HepG2 (cell line): ENCODE data around the gene WLS. TPM values are rescaled to one million over a fixed set of nuclear protein-coding genes. Genes with fewer than 3 reads are reported as not detected.

Experiments used
- ATAC-seq: fragments of 200-7000 bp; cut with Tn5 transposase; 3 replicates; pipeline ENCODE4 v1.9.1; 2020; ENCODE audit warnings: mild to moderate bottlenecking, moderate library complexity
- BruUV-seq: library from RNA; stranded (reverse); fragments of 400-500 nt; replicated peaks from 2 replicates; lab custom pipeline; 2021; lab: Mats Ljungman, UMichigan
- CTCF ChIA-PET: fragments of 300-600 bp; formaldehyde crosslinking; extraction: SDS; loops from one replicate; lab custom pipeline; 2021; ENCODE audit warnings: low total read pairs, inconsistent platforms, low intra/inter-chr PET ratio; lab: Yijun Ruan, JAX
- POLR2A ChIA-PET: fragments of 350-600 bp; sonication (Branson Sonifier 250); formaldehyde crosslinking; loops from one replicate; lab custom pipeline; 2020; ENCODE audit warnings: antibody characterized with exemption, inconsistent platforms; lab: Yijun Ruan, JAX
- DNase-seq: peaks from one replicate; pipeline ENCODE4 v3.0.0-alpha.2; 2015; ENCODE audit warnings: low spot score
- FAIRE-seq: peaks from 3 replicates; lab custom pipeline; 2011; peaks lifted over from hg19 to GRCh38; lab: Jason Lieb, UNC
- H2AFZ ChIP-seq: one replicate; pipeline ENCODE4 v1.6.1; 2011; ENCODE audit warnings: low read length, inconsistent platforms
- H3K27ac ChIP-seq: fragments of 300-600 bp; 3 replicates; pipeline ENCODE4 v1.8.0; 2011; ENCODE audit warnings: mixed run types, mild to moderate bottlenecking, mixed read lengths, low read length, inconsistent platforms; ENCODE audit not compliant: insufficient read depth; ENCODE audit errors: extremely low read length
- H3K27me3 ChIP-seq, 2 experiments: fragments of 200-600 bp in 1 of 2; 2 replicates in 1 of 2; 3 replicates in 1 of 2; pipeline versions ENCODE4 v1.6.0 to v1.8.0; 2011; ENCODE audit warnings: low read length in 2 of 2, mild to moderate bottlenecking in 2 of 2, moderate library complexity in 2 of 2, inconsistent platforms in 1 of 2; ENCODE audit not compliant: insufficient read depth in 2 of 2, control insufficient read depth in 1 of 2
- H3K36me3 ChIP-seq, 2 experiments: fragments of 200-600 bp in 1 of 2; replicated peaks in 1 of 2; 2 replicates in 1 of 2; 3 replicates in 1 of 2; pipeline versions ENCODE4 v1.5.1 to v1.8.0; 2011; ENCODE audit warnings: low read length in 2 of 2, inconsistent platforms in 1 of 2; ENCODE audit not compliant: insufficient read depth in 2 of 2, control insufficient read depth in 1 of 2
- H3K4me1 ChIP-seq: 2 replicates; pipeline ENCODE4 v1.5.1; 2012; ENCODE audit warnings: low read length, inconsistent platforms; ENCODE audit not compliant: insufficient read depth
- H3K4me2 ChIP-seq: 2 replicates; pipeline ENCODE4 v1.6.0; 2011; ENCODE audit warnings: low read depth, low read length, inconsistent platforms
- H3K4me3 ChIP-seq, 3 experiments: fragments of 200-600 bp in 1 of 3; sonication (generic), shearing (Covaris generic) in 1 of 3; replicated peaks in 1 of 3; 2 replicates each; pipeline ENCODE4 v1.5.1; 2011 to 2016; ENCODE audit warnings: low read length in 3 of 3, inconsistent platforms in 2 of 3, low read depth in 2 of 3, mild to moderate bottlenecking in 2 of 3, control low read depth in 1 of 3, mixed read lengths in 1 of 3; ENCODE audit not compliant: insufficient read depth in 1 of 3
- H3K79me2 ChIP-seq: one replicate; pipeline ENCODE4 v1.6.1; 2011; ENCODE audit warnings: low read length, inconsistent platforms; ENCODE audit not compliant: insufficient read depth
- H3K9ac ChIP-seq: 2 replicates; pipeline ENCODE4 v1.6.0; 2011; ENCODE audit warnings: mild to moderate bottlenecking, low read depth, low read length, inconsistent platforms; ENCODE audit not compliant: insufficient read depth
- H3K9me3 ChIP-seq: 2 replicates; pipeline ENCODE4 v1.5.1; 2012; ENCODE audit warnings: mild to moderate bottlenecking, low read length
- H4K20me1 ChIP-seq: 2 replicates; pipeline ENCODE4 v1.6.0; 2011; ENCODE audit warnings: inconsistent platforms, mild to moderate bottlenecking, low read length, moderate library complexity; ENCODE audit not compliant: insufficient read depth
- CREBL2 ChIP-seq: sonication (generic); formaldehyde crosslinking; IDR thresholded peaks from 2 replicates; pipeline ENCODE4 v1.8.1; 2023; ENCODE audit warnings: missing genetic modification reagents, mild to moderate bottlenecking, borderline replicate concordance
- ETV5 ChIP-seq: IDR thresholded peaks from 2 replicates; pipeline ENCODE4 v1.6.1; 2018; ENCODE audit warnings: missing biosample characterization, missing genetic modification reagents, inconsistent platforms, borderline replicate concordance
- GTF2F1 ChIP-seq: fragments of 150-350 bp; IDR thresholded peaks from 2 replicates; pipeline ENCODE4 v1.6.1; 2014; ENCODE audit warnings: low read length
- HBP1 ChIP-seq: IDR thresholded peaks from 2 replicates; pipeline ENCODE4 v1.6.1; 2016; ENCODE audit warnings: low read depth, control low read depth
- NAIF1 ChIP-seq: sonication (generic); formaldehyde crosslinking; IDR thresholded peaks from 2 replicates; pipeline ENCODE4 v1.5.0; 2020; ENCODE audit warnings: mild to moderate bottlenecking, missing genetic modification reagents, borderline replicate concordance
- PHF21A ChIP-seq: sonication (generic); formaldehyde crosslinking; IDR thresholded peaks from 2 replicates; pipeline ENCODE4 v1.5.0; 2020; ENCODE audit warnings: mild to moderate bottlenecking, missing genetic modification reagents
- RAD51 ChIP-seq: fragments of 450-650 bp; IDR thresholded peaks from 2 replicates; pipeline ENCODE4 v1.6.1; 2016; ENCODE audit warnings: borderline replicate concordance
- RFXAP ChIP-seq: sonication (generic); formaldehyde crosslinking; IDR thresholded peaks from 2 replicates; pipeline ENCODE4 v1.4.0; 2020; ENCODE audit warnings: missing genetic modification reagents, borderline replicate concordance
- SATB2 ChIP-seq: sonication (generic); formaldehyde crosslinking; IDR thresholded peaks from 2 replicates; pipeline ENCODE4 v1.5.0; 2020; ENCODE audit warnings: missing genetic modification reagents
- ZFYVE20 ChIP-seq: sonication (generic); formaldehyde crosslinking; IDR thresholded peaks from 2 replicates; pipeline ENCODE4 v1.8.0; 2023; ENCODE audit warnings: low read depth, mild to moderate bottlenecking, moderate library complexity, missing genetic modification reagents, borderline replicate concordance
- ZNF260 ChIP-seq: sonication (generic); formaldehyde crosslinking; IDR thresholded peaks from 2 replicates; pipeline ENCODE4 v1.4.0; 2020; ENCODE audit warnings: missing genetic modification reagents, low read depth, mild to moderate bottlenecking, borderline replicate concordance
- ZSCAN25 ChIP-seq: sonication (generic); formaldehyde crosslinking; IDR thresholded peaks from 2 replicates; pipeline ENCODE4 v1.8.0; 2022; ENCODE audit warnings: mild to moderate bottlenecking, missing genetic modification reagents
- ZSCAN30 ChIP-seq: sonication (generic); formaldehyde crosslinking; IDR thresholded peaks from 2 replicates; pipeline ENCODE4 v1.5.0; 2020; ENCODE audit warnings: mild to moderate bottlenecking, missing genetic modification reagents
- WGBS: methylation state at CpG from one replicate; pipeline ENCODE4 v1.1.6; 2017; ENCODE audit warnings: low lambda C conversion rate; 5-methylcytosine and 5-hydroxymethylcytosine counted together
- in situ Hi-C: cut with HindIII; loops from 2 replicates; pipeline ENCODE4 v1.10.0; 2017; ENCODE audit warnings: low pct_unique_long_range_greater_than_20kb; ENCODE audit not compliant: extremely low pct_ligation_motif_present
- intact Hi-C: fragments of 100-400 bp; cut with micrococcal nuclease; formaldehyde crosslinking; loops from one replicate; pipeline ENCODE4 v1.10.0; 2022; ENCODE audit not compliant: unreplicated experiment
- polyA plus RNA-seq, 8 experiments: library from polyadenylated mRNA; depleted of rRNA in 3 of 8; stranded (reverse) in 7 of 8; unstranded in 1 of 8; fragments of >200 nt; fragmentation: Illumina TruSeq in 4 of 8; extraction: Trizol in 4 of 8; gene quantifications; 2 replicates each; pipeline versions ENCODE4 v1.2.1 to v1.2.3, GENCODE V29; 2011 to 2016; ENCODE audit warnings: low read depth in 4 of 8, missing spikeins in 1 of 8, mixed read lengths in 1 of 8; ENCODE audit not compliant: insufficient read depth in 1 of 8
- total RNA-seq, 5 experiments: library from RNA; depleted of rRNA; stranded (reverse); fragments of >200 nt; fragmentation: Illumina TruSeq; extraction: Trizol; gene quantifications; 2 replicates each; pipeline ENCODE4 v1.2.3, GENCODE V29; 2016; ENCODE audit warnings: low read depth in 1 of 5
- TF ChIP-seq, protein P1 (sequence below): sonication (generic); formaldehyde crosslinking; IDR thresholded peaks from 2 replicates; pipeline ENCODE4 v1.9.0; 2021; ENCODE audit warnings: missing genetic modification reagents, mild to moderate bottlenecking, borderline replicate concordance
- TF ChIP-seq, protein P2 (sequence below): IDR thresholded peaks from 2 replicates; pipeline ENCODE4 v1.6.1; 2018; ENCODE audit warnings: missing genetic modification reagents, mild to moderate bottlenecking, missing compliant biosample characterization
- TF ChIP-seq, protein P3 (sequence below): IDR thresholded peaks from 2 replicates; pipeline ENCODE4 v1.6.1; 2016; ENCODE audit warnings: missing genetic modification reagents, missing compliant biosample characterization
- TF ChIP-seq, protein P4 (sequence below): sonication (generic); formaldehyde crosslinking; IDR thresholded peaks from 2 replicates; pipeline ENCODE4 v1.4.0; 2020; ENCODE audit warnings: missing genetic modification reagents, borderline replicate concordance

WLS gene
- total and polyA plus RNA-seq, 2 of the 13 experiments (the other 11 are each of a cell fraction or from before 2014, with no cell fraction given): not detected

DNA sequence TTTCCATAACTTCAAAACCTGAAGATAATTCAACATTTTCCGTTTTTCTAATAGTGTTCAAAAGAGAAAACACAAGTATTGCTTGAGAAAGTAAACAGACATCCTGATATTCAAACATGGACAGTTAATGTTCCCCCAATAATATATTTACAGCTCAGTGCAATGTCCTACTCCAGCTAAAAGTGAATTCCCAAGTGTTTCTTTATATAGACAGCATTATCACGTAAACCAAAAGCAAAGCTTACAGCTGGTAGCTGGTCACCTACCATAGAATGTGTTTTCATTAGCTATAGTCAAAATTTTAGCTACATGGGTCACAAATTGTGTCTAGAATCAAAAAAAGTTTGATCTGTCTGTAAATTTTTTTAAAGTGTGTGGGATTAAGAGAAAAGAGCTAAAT is 34.9 kb downstream of the WLS start:
- Histone ChIP-seq H2AFZ (no peak overlapping the region), H3K36me3 (no peaks in the 10 kb centered on the region), H3K79me2 (no peaks in the 10 kb centered on the region), H3K9ac (no peak overlapping the region), H3K4me1 (peaks cover 18% of the 10 kb centered on the region), H4K20me1 (no peaks in the 10 kb centered on the region), H3K9me3 (no peaks in the 10 kb centered on the region), H3K27ac (no peak overlapping the region), H3K4me2 (0 out of 2 replicates have a peak overlapping the region, but pooled peaks have one; percentile 4), H3K27me3 (no peaks in the 10 kb centered on the region), H3K4me3 (no peak overlapping the region)
- ATAC-seq: no peak
- BruUV-seq: no TSS peak
- in situ Hi-C loops (no loop called here), intact Hi-C loops (no loop called here)
- 0% methylated on average over 2 of the region's 2 CpGs for WGBS
- ChIA-PET CTCF (no interaction called here), POLR2A (no interaction called here)
- no peak for DNase-seq
- FAIRE-seq: no peak
- TF ChIP-seq ZNF260 (CRISPR knock-in tag) (no peak), NAIF1 (CRISPR knock-in tag) (no peak), PHF21A (no peak), HBP1 (CRISPR knock-in tag) (no peak), ZSCAN30 (no peak), ZFYVE20 (CRISPR knock-in tag) (no peak), RAD51 (no peak), GTF2F1 (no peak), RFXAP (CRISPR knock-in tag) (no peak), ZSCAN25 (no peak), CREBL2 (no peak), ETV5 (CRISPR knock-in tag) (no peak), SATB2 (CRISPR knock-in tag) (no peak)
- TF ChIP-seq, protein P1, sequence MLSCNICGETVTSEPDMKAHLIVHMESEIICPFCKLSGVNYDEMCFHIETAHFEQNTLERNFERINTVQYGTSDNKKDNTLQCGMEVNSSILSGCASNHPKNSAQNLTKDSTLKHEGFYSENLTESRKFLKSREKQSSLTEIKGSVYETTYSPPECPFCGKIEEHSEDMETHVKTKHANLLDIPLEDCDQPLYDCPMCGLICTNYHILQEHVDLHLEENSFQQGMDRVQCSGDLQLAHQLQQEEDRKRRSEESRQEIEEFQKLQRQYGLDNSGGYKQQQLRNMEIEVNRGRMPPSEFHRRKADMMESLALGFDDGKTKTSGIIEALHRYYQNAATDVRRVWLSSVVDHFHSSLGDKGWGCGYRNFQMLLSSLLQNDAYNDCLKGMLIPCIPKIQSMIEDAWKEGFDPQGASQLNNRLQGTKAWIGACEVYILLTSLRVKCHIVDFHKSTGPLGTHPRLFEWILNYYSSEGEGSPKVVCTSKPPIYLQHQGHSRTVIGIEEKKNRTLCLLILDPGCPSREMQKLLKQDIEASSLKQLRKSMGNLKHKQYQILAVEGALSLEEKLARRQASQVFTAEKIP (CRISPR knock-in tag): no peak
- TF ChIP-seq, protein P2, sequence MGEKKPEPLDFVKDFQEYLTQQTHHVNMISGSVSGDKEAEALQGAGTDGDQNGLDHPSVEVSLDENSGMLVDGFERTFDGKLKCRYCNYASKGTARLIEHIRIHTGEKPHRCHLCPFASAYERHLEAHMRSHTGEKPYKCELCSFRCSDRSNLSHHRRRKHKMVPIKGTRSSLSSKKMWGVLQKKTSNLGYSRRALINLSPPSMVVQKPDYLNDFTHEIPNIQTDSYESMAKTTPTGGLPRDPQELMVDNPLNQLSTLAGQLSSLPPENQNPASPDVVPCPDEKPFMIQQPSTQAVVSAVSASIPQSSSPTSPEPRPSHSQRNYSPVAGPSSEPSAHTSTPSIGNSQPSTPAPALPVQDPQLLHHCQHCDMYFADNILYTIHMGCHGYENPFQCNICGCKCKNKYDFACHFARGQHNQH (CRISPR knock-in tag): no peak
- TF ChIP-seq, protein P3, sequence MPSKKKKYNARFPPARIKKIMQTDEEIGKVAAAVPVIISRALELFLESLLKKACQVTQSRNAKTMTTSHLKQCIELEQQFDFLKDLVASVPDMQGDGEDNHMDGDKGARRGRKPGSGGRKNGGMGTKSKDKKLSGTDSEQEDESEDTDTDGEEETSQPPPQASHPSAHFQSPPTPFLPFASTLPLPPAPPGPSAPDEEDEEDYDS (CRISPR knock-in tag): no peak
- TF ChIP-seq, protein P4, sequence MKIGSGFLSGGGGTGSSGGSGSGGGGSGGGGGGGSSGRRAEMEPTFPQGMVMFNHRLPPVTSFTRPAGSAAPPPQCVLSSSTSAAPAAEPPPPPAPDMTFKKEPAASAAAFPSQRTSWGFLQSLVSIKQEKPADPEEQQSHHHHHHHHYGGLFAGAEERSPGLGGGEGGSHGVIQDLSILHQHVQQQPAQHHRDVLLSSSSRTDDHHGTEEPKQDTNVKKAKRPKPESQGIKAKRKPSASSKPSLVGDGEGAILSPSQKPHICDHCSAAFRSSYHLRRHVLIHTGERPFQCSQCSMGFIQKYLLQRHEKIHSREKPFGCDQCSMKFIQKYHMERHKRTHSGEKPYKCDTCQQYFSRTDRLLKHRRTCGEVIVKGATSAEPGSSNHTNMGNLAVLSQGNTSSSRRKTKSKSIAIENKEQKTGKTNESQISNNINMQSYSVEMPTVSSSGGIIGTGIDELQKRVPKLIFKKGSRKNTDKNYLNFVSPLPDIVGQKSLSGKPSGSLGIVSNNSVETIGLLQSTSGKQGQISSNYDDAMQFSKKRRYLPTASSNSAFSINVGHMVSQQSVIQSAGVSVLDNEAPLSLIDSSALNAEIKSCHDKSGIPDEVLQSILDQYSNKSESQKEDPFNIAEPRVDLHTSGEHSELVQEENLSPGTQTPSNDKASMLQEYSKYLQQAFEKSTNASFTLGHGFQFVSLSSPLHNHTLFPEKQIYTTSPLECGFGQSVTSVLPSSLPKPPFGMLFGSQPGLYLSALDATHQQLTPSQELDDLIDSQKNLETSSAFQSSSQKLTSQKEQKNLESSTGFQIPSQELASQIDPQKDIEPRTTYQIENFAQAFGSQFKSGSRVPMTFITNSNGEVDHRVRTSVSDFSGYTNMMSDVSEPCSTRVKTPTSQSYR (CRISPR knock-in tag): no peak
